NCI-H187 (cell line): Measurements from ENCODE around the gene INKA1.
A peak's percentile ranks its signal among the peaks of the same experiment; 100 is the strongest.
"Not testable (repeated sequence)": the region's sequence is repeated elsewhere in the genome, so short reads cannot be mapped to it uniquely, and the experiment has no call there.

Source experiments
- DNase-seq, 2 experiments: peaks; one replicate each; lab custom pipeline; 2025; lab: John Stamatoyannopoulos, UW

INKA1 gene

GRCh38 chr3:49802719-49803464 lies at the start of gene INKA1:
Gene INKA1, plus strand, starts transcription at chr3:49803261. Its CDS starts 132 bp downstream, at chr3:49803393.
- peak; percentile 47 to 59 for DNase-seq

GRCh38 chr3:49754536-49754935 lies 48.5 kb upstream of the INKA1 start:
- no peak for DNase-seq

- no peak for DNase-seq
Observed at GRCh38 chr3:49756036-49756435, 47.0 kb upstream of the INKA1 start.

GRCh38 chr3:49757197-49757596 lies 45.9 kb upstream of the INKA1 start:
- no peak for DNase-seq

GRCh38 chr3:49759226-49759625 lies 43.8 kb upstream of the INKA1 start:
- no peak for DNase-seq

GRCh38 chr3:49761661-49762060 lies 41.4 kb upstream of the INKA1 start:
- no peak for DNase-seq

GRCh38 chr3:49763981-49764380 lies 39.1 kb upstream of the INKA1 start:
- DNase-seq = no peak

- DNase-seq = no peak
Observed at GRCh38 chr3:49769286-49769915, 33.7 kb upstream of the INKA1 start.

GRCh38 chr3:49769926-49770325 lies 33.1 kb upstream of the INKA1 start:
- no peak for DNase-seq

- DNase-seq = no peak
Observed at GRCh38 chr3:49771340-49771938, 31.6 kb upstream of the INKA1 start.

GRCh38 chr3:49772703-49773102 lies 30.4 kb upstream of the INKA1 start:
- DNase-seq = no peak

- no peak for DNase-seq
Observed at GRCh38 chr3:49775538-49775937, 27.5 kb upstream of the INKA1 start.

GRCh38 chr3:49776101-49776500 lies 27.0 kb upstream of the INKA1 start:
- not testable (repeated sequence) for DNase-seq

GRCh38 chr3:49779358-49780079 lies 23.5 kb upstream of the INKA1 start:
- no peak for DNase-seq

GRCh38 chr3:49780080-49780974 lies 22.7 kb upstream of the INKA1 start:
- no peak for DNase-seq

GRCh38 chr3:49780975-49781365 lies 22.1 kb upstream of the INKA1 start:
- not testable (repeated sequence) for DNase-seq

- no peak for DNase-seq
Observed at GRCh38 chr3:49781415-49782199, 21.5 kb upstream of the INKA1 start.

GRCh38 chr3:49782277-49782676 lies 20.8 kb upstream of the INKA1 start:
- not testable (repeated sequence) for DNase-seq

GRCh38 chr3:49785565-49786356 lies 17.3 kb upstream of the INKA1 start:
- no peak for DNase-seq
